ENCODE data around the gene H3-3A. TPM values are rescaled to one million over a fixed set of nuclear protein-coding genes. Genes with fewer than 3 reads are reported as not detected.

Gene H3-3A
- total and polyA plus RNA-seq, 10 of the 15 experiments (the other 5 are each of a cell fraction or from before 2014, with no cell fraction given) = 215 to 486 (median 393) TPM

- Histone ChIP-seq H3K27ac (ENCODE audit: control insufficient read depth, insufficient read depth) (no peak overlapping the region), H3K36me3 (ENCODE audit: control insufficient read depth in 2 of 2, insufficient read depth in 2 of 2, low read length in 1 of 2) (no peaks in the 10 kb centered on the region), H3K9ac (ENCODE audit: control insufficient read depth, insufficient read depth, low read length) (no peak overlapping the region), H3K4me3 (no peak overlapping the region), H3K4me2 (ENCODE audit: control insufficient read depth, insufficient read depth) (no peak overlapping the region), H3K4me1 (ENCODE audit: control insufficient read depth, insufficient read depth, low read length) (no peaks in the 10 kb centered on the region), H2AFZ (ENCODE audit: control insufficient read depth, low read depth, low read length) (no peak overlapping the region), H3K9me3 (replicated peaks; ENCODE audit: control insufficient read depth, insufficient read depth, low read length) (no peaks in the 10 kb centered on the region), H4K20me1 (ENCODE audit: control insufficient read depth, insufficient read depth) (no peaks in the 10 kb centered on the region), H3K79me2 (ENCODE audit: control insufficient read depth, insufficient read depth, low read length) (no peaks in the 10 kb centered on the region), H3K27me3 (replicated peaks in 1 of 2; ENCODE audit: control insufficient read depth in 2 of 2, insufficient read depth in 2 of 2, low read length in 1 of 2) (no peaks in the 10 kb centered on the region)
- FAIRE-seq = no peak
- no peak for ATAC-seq
- BruUV-seq (replicated peaks) = no TSS peak
- SMC1A ChIA-PET (ENCODE audit: uncharacterized antibody, unreplicated experiment) = interaction anchor here (0.7 kb wide), 1 partner anchor 22 kb away, joined by 3 read pairs; no protein-coding TSS in a partner anchor
- POLR2A ChIA-PET = no interaction called here
- CTCF ChIA-PET = interaction anchor here (1.3 kb wide), 1 partner anchor 10 kb away, joined by 4 read pairs; no protein-coding TSS in a partner anchor
- TF ChIP-seq SUZ12 (IDR thresholded peaks at IDR 0.05; ENCODE audit: unreplicated experiment) (no peak), TAF1 (IDR thresholded peaks at IDR 0.05; ENCODE audit: borderline replicate concordance, low read depth, low read length) (no peak), CEBPZ (IDR thresholded peaks at IDR 0.05; ENCODE audit: low read depth, low read length) (no peak), HSF1 (IDR thresholded peaks at IDR 0.05; ENCODE audit: low read depth, low read length) (no peak), SRF (IDR thresholded peaks at IDR 0.05; ENCODE audit: low read depth in 2 of 2, low read length in 2 of 2) (no peak), DPF2 (IDR thresholded peaks at IDR 0.05) (no peak), MTA2 (IDR thresholded peaks at IDR 0.05; ENCODE audit: low read depth) (no peak), ZBED1 (IDR thresholded peaks at IDR 0.05; ENCODE audit: borderline replicate concordance) (no peak), NRF1 (conservative IDR thresholded peaks at IDR 0.05; ENCODE audit: low read depth, low read length) (no peak), STAT3 (IDR thresholded peaks at IDR 0.05; ENCODE audit: low read depth, low read length) (no peak)
- RAD21 ChIA-PET (ENCODE audit: unreplicated experiment) = interaction anchor here (0.6 to 1.1 kb wide), 2 partner anchors 15 to 885 kb away, joined by 3 to 4 read pairs; no protein-coding TSS in a partner anchor
- in situ Hi-C loops (cut with MboI) (no loop called here), intact Hi-C loops (cut with micrococcal nuclease; ENCODE audit: unreplicated experiment) (no loop called here)
- DNase-seq (ENCODE audit: low read depth, low spot score) = no peak
- WGBS (ENCODE audit: insufficient coverage, insufficient replicate concordance, low lambda C conversion rate, missing lambda C conversion rate) = 97% methylated on average over 4 of the region's 4 CpGs
These were observed 12.4 kb upstream of the H3-3A start for GRCh38 chr1:226050133-226050532.

Measured in GM12878 (cell line).